ENCODE data around the gene CIT.

GRCh38 chr12:119859241-119859640 lies 17.9 kb downstream of the CIT start:
- TF ChIP-seq CTCF (IDR thresholded peaks at IDR 0.05) (no peak), POLR2A (IDR thresholded peaks at IDR 0.05) (no peak)

Measured in Peyer's patch (tissue), 4 donors.